OCI-LY3 (cell line): ENCODE results near the gene SLC24A2.

Experiments used
- CTCF ChIP-seq: fragments of 200-600, 300-600 bp; sonication (generic); IDR thresholded peaks from 2 replicates; pipeline ENCODE4 v1.5.1; 2014; ENCODE audit warnings: antibody characterized with exemption, low read length, low read depth
- EZH2phosphoT487 ChIP-seq: fragments of 200-600 bp; shearing (Covaris generic); IDR thresholded peaks from 2 replicates; pipeline ENCODE4 v1.6.1; 2018; ENCODE audit warnings: antibody characterized with exemption, mixed run types, low read depth

GRCh38 chr9:19782005-19782404, 6.8 kb downstream of the SLC24A2 start:
- no peak for TF ChIP-seq EZH2phosphoT487
- no peak for TF ChIP-seq CTCF
